Mammary epithelial cell (primary cell): ENCODE results near the gene CDKN3.

Experiments used
- EZH2 ChIP-seq: IDR thresholded peaks from 2 replicates; pipeline ENCODE4 v1.6.1; 2012; ENCODE audit warnings: low read length, inconsistent platforms, borderline replicate concordance
- TF ChIP-seq, protein P1 (sequence below), 2 donors: IDR thresholded peaks in 1 of 2; conservative IDR thresholded peaks in 1 of 2; 2 replicates each; pipeline ENCODE4 v1.5.1; 2011 to 2012; ENCODE audit warnings: inconsistent platforms in 2 of 2, low read length in 2 of 2, mild to moderate bottlenecking in 2 of 2, control low read depth in 1 of 2, low read depth in 1 of 2; ENCODE audit not compliant: insufficient read depth in 1 of 2; ENCODE audit errors: extremely low read depth in 1 of 2

DNA sequence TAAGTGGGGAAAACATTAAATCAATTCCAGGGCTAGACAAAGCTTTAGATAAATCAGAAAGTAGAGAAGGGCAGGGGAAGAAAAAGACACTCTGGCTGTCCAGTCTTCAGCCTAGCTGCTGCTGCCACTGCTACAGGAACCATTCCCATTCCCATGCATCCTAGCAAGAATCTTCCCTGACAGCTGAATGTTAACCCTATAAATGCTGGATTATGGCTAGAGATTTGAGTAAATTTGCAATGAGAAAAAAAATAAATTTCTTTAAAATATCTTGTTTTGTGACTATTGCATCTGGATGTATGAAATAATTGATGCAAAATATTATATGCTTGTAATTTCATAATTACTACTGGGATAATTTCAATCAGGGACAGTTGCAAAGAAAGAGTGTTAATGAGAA lies 15.0 kb upstream of the CDKN3 start:
- TF ChIP-seq, protein P1, sequence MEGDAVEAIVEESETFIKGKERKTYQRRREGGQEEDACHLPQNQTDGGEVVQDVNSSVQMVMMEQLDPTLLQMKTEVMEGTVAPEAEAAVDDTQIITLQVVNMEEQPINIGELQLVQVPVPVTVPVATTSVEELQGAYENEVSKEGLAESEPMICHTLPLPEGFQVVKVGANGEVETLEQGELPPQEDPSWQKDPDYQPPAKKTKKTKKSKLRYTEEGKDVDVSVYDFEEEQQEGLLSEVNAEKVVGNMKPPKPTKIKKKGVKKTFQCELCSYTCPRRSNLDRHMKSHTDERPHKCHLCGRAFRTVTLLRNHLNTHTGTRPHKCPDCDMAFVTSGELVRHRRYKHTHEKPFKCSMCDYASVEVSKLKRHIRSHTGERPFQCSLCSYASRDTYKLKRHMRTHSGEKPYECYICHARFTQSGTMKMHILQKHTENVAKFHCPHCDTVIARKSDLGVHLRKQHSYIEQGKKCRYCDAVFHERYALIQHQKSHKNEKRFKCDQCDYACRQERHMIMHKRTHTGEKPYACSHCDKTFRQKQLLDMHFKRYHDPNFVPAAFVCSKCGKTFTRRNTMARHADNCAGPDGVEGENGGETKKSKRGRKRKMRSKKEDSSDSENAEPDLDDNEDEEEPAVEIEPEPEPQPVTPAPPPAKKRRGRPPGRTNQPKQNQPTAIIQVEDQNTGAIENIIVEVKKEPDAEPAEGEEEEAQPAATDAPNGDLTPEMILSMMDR (conservative IDR thresholded peaks at IDR 0.05 in 1 of 2, IDR thresholded peaks at IDR 0.05 in 1 of 2; ENCODE audit: extremely low read depth in 1 of 2, insufficient read depth in 1 of 2, low read depth in 1 of 2, low read length in 2 of 2), result no peak
- TF ChIP-seq EZH2, result no peak
